Amygdala (tissue), 56 donors: ENCODE data around the gene TSPAN13.

Experiments used
- DNase-seq, 56 donors: peaks; one replicate each; lab custom pipeline; 2025; lab: John Stamatoyannopoulos, UW

The TSPAN13 gene

GRCh38 chr7:16804674-16805439 is 51.3 kb downstream of the TSPAN13 start, which contains the start of gene AGR2:
AGR2 (minus strand) TSS chr7:16804999; CDS start chr7:16801796, 3,203 bp downstream.
- DNase-seq, result no peak

DNA sequence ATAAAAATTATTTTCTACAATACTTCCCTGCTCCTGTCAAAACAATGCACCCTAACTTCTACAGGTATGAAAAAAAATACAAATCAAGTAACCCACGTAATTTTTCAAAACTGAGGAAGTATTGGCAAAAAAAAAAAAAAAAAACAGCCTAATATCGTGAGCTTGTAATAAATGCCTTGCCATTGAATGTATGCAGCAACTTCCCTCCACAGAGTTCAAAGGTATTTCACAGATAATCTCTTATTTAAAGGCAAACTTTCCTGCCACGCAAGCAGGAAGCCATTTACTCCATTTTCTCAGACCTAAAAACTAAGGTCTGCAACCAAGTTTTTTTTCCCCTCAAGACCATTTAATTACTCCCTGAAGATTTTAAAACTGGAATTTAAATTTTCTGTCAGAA is 51.9 kb downstream of the TSPAN13 start:
- DNase-seq, result no peak

GRCh38 chr7:16810112-16810511 is 56.6 kb downstream of the TSPAN13 start:
- DNase-seq, result no peak

GRCh38 chr7:16810573-16810972 is 57.0 kb downstream of the TSPAN13 start:
- no peak for DNase-seq

- no peak for DNase-seq
Observed at GRCh38 chr7:16811551-16811950, 58.0 kb downstream of the TSPAN13 start.

DNA sequence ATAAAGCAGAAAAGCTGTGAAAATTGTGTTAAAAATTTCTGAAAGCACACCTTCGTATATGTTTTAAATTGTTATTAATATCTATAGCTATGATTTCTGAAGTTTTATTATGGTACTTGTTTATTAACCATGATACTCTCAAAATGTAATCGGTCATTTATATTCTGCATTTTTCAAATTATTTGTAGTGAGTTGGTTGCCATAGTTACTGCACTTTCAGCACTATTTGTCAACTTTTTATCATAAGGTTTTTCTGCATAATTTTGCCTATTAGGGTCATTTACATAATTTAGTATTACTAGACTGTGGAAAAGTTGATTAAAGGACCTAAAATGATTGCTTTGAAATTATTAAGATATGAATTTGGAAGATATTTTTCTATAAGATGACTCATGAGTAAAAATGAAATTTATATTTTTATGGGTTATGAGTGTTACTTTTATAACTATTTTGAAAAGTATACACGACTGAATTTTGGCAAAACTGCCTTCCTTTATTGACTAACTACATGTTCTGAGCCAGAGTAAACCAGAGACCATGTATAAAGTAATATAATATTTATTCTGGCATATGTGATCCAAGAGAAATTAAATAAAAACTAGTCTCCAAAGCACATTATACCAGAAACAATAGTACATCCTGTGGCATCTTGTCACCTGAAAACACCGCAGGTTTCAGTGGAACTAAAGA is 59.1 kb downstream of the TSPAN13 start:
- no peak for DNase-seq

DNA sequence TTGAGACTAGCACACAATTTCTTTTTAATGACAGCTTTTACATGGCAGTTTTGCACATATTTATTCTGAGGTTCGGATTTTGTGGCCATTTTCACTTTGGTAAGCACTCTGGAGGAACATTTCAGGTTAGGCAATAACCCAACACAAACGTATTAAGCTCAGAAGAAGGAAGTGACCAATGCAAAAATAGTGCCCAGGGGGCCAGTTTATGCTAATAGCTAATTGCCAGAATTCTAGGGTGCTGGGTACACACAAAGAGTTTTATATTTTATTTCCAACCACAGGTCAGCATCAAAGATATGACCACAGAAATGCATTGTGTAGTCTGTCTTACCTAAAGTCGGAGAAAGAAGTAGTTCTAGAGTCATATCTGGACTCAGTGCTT is 59.7 kb downstream of the TSPAN13 start:
- no peak for DNase-seq

DNA sequence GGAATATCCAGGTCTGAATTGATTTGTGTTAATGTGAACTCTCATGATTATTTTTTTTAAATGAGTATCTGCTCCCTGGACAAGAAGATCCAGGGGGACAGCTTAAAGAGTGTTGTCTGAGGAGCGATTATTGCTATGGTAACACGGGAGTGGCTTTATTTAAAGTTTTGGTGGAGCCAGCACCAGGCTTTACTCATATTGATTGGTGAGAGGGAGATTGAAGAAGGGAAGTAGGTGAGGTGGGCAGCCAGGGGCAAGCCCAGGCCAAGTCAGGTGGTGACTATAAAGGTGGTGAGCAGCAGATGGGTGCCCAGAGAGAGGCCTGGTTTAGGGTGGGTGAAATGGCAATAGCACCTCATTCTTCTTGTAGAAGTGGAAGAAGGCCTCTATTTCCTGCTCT is 61.4 kb downstream of the TSPAN13 start:
- no peak for DNase-seq

DNA sequence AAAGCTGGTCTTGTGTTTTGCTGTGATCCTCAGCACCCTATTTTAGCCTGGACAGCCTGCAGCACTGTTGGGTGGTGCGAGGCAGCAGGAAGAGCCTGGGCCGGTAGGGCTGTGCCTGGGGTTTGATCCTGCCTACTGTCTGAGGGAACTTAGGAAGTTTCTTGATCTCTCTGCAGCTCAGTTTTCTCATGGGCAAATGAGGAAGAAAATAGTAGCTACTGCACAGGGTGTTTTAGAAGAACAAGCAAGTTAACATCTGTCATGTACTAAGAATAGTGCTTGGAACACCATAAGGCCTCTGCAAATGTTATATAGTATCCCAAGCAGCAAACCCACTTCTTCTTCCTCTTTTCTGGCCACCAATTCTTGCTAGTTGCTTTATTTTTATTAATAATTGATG is 63.3 kb downstream of the TSPAN13 start:
- peak in 3 of 56 donors; percentile 6 to 42 (median 12) for DNase-seq

GRCh38 chr7:16817536-16817935 is 64.0 kb downstream of the TSPAN13 start:
- no peak for DNase-seq

DNA sequence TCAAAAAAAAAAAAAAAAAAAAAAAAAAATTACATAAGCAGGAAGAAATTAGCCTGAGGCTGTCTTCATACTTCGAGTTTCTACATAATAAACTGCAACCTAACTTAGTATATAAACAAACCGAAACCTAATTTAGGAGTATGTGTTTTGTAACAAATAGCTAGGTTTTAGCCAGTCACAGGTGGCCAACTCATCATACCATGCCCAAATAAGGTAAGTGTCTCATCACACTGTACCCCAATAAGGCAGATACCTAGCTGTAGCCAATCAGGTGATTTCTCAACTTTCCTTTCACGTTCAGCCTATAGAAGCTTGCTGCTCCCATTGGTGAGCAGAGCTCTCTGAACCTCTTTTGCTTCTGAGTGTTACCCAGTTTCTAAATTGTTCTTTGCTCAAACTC is 65.2 kb downstream of the TSPAN13 start:
- no peak for DNase-seq

GRCh38 chr7:16822029-16822428 is 68.5 kb downstream of the TSPAN13 start:
- no peak for DNase-seq

GRCh38 chr7:16826060-16826459 is 72.5 kb downstream of the TSPAN13 start:
- DNase-seq, result no peak

GRCh38 chr7:16833373-16833772 is 79.8 kb downstream of the TSPAN13 start:
- no peak for DNase-seq
